Stomach (tissue), 9 donors: Measurements from ENCODE around the gene RDX. TPM values are rescaled to one million over a fixed set of nuclear protein-coding genes. Genes with fewer than 3 reads are reported as not detected.

Experiments used
- DNase-seq, 2 donors: peaks; one replicate each; pipeline versions ENCODE4 v3.0.0 to v3.0.0-alpha.2; 2013 to 2019
- H3K27ac ChIP-seq, 5 donors: fragments of 200-600 bp in 4 of 5; sonication (generic) in 4 of 5; one replicate each; pipeline ENCODE4 v1.5.1; 2013 to 2019; ENCODE audit warnings: mild to moderate bottlenecking in 1 of 5, moderate library complexity in 1 of 5
- H3K27me3 ChIP-seq, 3 donors: fragments of 200-600 bp; sonication (generic); one replicate each; pipeline ENCODE4 v1.5.1; 2017 to 2019; ENCODE audit warnings: mixed run types in 1 of 3
- H3K36me3 ChIP-seq, 4 donors: fragments of 200-600 bp; sonication (generic); 1 replicate in 3 of 4; 2 replicates in 1 of 4; pipeline ENCODE4 v1.5.1; 2016 to 2019
- H3K4me1 ChIP-seq, 4 donors: fragments of 200-600 bp; sonication (generic); one replicate each; pipeline ENCODE4 v1.5.1; 2016 to 2019
- H3K4me3 ChIP-seq, 4 donors: fragments of 200-600 bp; sonication (generic) in 3 of 4; one replicate each; pipeline ENCODE4 v1.5.1; 2016 to 2019; ENCODE audit warnings: mild to moderate bottlenecking in 1 of 4
- H3K9me3 ChIP-seq, 4 donors: fragments of 200-600 bp; sonication (generic); one replicate each; pipeline ENCODE4 v1.5.1; 2016 to 2019
- CTCF ChIP-seq, 7 experiments: fragments of 450-650 bp in 4 of 7; fragments of 200-600 bp in 3 of 7; sonication (generic) in 3 of 7; IDR thresholded peaks; one replicate each; pipeline ENCODE4 v1.5.1; 2016 to 2019; ENCODE audit warnings: antibody characterized with exemption in 7 of 7, control low read depth in 2 of 7, mild to moderate bottlenecking in 1 of 7
- EP300 ChIP-seq: sonication (generic); formaldehyde crosslinking; IDR thresholded peaks from one replicate; pipeline ENCODE4 v1.6.1; 2017; ENCODE audit warnings: antibody characterized with exemption
- POLR2A ChIP-seq, 4 donors: fragments of 450-650 bp; IDR thresholded peaks; one replicate each; pipeline ENCODE4 v1.6.1; 2016; ENCODE audit warnings: antibody characterized with exemption in 4 of 4, control low read depth in 2 of 4, mild to moderate bottlenecking in 1 of 4, moderate library complexity in 1 of 4
- POLR2AphosphoS5 ChIP-seq, 3 donors: sonication (generic); formaldehyde crosslinking; IDR thresholded peaks; one replicate each; pipeline ENCODE4 v1.6.1; 2016; ENCODE audit warnings: antibody characterized with exemption in 3 of 3
- WGBS, 5 donors: extraction: QIAGEN DNeasy Blood & Tissue Kit in 3 of 5; methylation state at CpG; one replicate each; pipeline versions ENCODE4 v1.1.5 to v1.1.7; 2013 to 2018; 5-methylcytosine and 5-hydroxymethylcytosine counted together
- intact Hi-C: fragments of 100-400 bp; cut with DNase I; formaldehyde crosslinking; loops from one replicate; pipeline ENCODE4 v1.15.1; 2023; ENCODE audit warnings: low total_unique reads
- polyA plus RNA-seq, 3 donors: library from polyadenylated mRNA; stranded (reverse); fragments of 200-250 nt; gene quantifications; one replicate each; pipeline ENCODE4 v1.2.3, GENCODE V29; 2013
- total RNA-seq, 5 donors: library from RNA; depleted of rRNA; stranded (reverse); fragments of >200 nt; gene quantifications; one replicate each; pipeline versions ENCODE4 v1.1.0 to v1.2.3, GENCODE V29; 2014 to 2016
- donor health status: healthy with polysubstance abuse.
- donor health status: Bipolar disorder and iron deficiency.
- donor health status: healthy.

Gene RDX
- total and polyA plus RNA-seq, 8 donors = 18.1 to 426 (median 55.4) TPM

GRCh38 chr11:110200836-110201235 lies 95.6 kb downstream of the RDX start:
- DNase-seq = no peak
- Histone ChIP-seq H3K36me3 (no peaks in the 10 kb centered on the region), H3K4me3 (no peak overlapping the region), H3K4me1 (peaks cover 0 to 5% (median 1%) of the 10 kb centered on the region in 4 donors), H3K27me3 (no peaks in the 10 kb centered on the region), H3K9me3 (no peaks in the 10 kb centered on the region), H3K27ac (no peak overlapping the region)
- intact Hi-C loops = loop anchor here (5.0 to 10.0 kb wide), 2 partner anchors 166 to 234 kb away; no protein-coding TSS in a partner anchor
- WGBS, 5 donors = 87 to 94% (median 92%) methylated on average over 10 of the region's 10 CpGs
- TF ChIP-seq EP300 (no peak), POLR2AphosphoS5 (IDR thresholded peaks at IDR 0.05) (no peak), POLR2A (IDR thresholded peaks at IDR 0.05) (no peak), CTCF (IDR thresholded peaks at IDR 0.05) (no peak)

GRCh38 chr11:110200241-110200640 lies 96.2 kb downstream of the RDX start:
- Histone ChIP-seq H3K4me3 (no peak overlapping the region), H3K27me3 (no peaks in the 10 kb centered on the region), H3K27ac (no peak overlapping the region), H3K9me3 (no peaks in the 10 kb centered on the region), H3K36me3 (no peaks in the 10 kb centered on the region), H3K4me1 (peaks cover 0 to 5% (median 1%) of the 10 kb centered on the region in 4 donors)
- TF ChIP-seq EP300 = no peak
- TF ChIP-seq POLR2A (IDR thresholded peaks at IDR 0.05) = no peak
- no peak for TF ChIP-seq POLR2AphosphoS5 (IDR thresholded peaks at IDR 0.05)
- no peak for TF ChIP-seq CTCF (IDR thresholded peaks at IDR 0.05)
- intact Hi-C loops = loop anchor here (5.0 to 10.0 kb wide), 2 partner anchors 167 to 235 kb away; no protein-coding TSS in a partner anchor
- WGBS, 5 donors = 75 to 82% (median 80%) methylated on average over 6 of the region's 6 CpGs
- DNase-seq = no peak

GRCh38 chr11:110199184-110199981 lies 97.0 kb downstream of the RDX start:
- no peak for DNase-seq
- intact Hi-C loops = no loop called here
- Histone ChIP-seq H3K9me3 (no peaks in the 10 kb centered on the region), H3K4me1 (peaks cover 0 to 5% (median 1%) of the 10 kb centered on the region in 4 donors), H3K4me3 (no peak overlapping the region), H3K27me3 (no peaks in the 10 kb centered on the region), H3K36me3 (no peaks in the 10 kb centered on the region), H3K27ac (no peak overlapping the region)
- TF ChIP-seq POLR2A (IDR thresholded peaks at IDR 0.05) (no peak), POLR2AphosphoS5 (IDR thresholded peaks at IDR 0.05) (no peak), EP300 (no peak), CTCF (IDR thresholded peaks at IDR 0.05) (no peak)
- 52 to 63% (median 57%) methylated on average over 4 of the region's 4 CpGs for WGBS, 5 donors

GRCh38 chr11:110198031-110198729 lies 98.2 kb downstream of the RDX start:
- Histone ChIP-seq H3K27ac (no peak overlapping the region), H3K36me3 (no peaks in the 10 kb centered on the region), H3K4me3 (no peak overlapping the region), H3K9me3 (no peaks in the 10 kb centered on the region), H3K4me1 (peaks cover 0 to 8% (median 4%) of the 10 kb centered on the region in 4 donors), H3K27me3 (no peaks in the 10 kb centered on the region)
- no peak for DNase-seq
- intact Hi-C loops = no loop called here
- 91 to 96% (median 96%) methylated on average over 9 of the region's 9 CpGs for WGBS, 5 donors
- no peak for TF ChIP-seq EP300
- TF ChIP-seq CTCF (IDR thresholded peaks at IDR 0.05) = no peak
- TF ChIP-seq POLR2A (IDR thresholded peaks at IDR 0.05) = no peak
- no peak for TF ChIP-seq POLR2AphosphoS5 (IDR thresholded peaks at IDR 0.05)
